Measurements from ENCODE around the gene INF2.

- TF ChIP-seq POLR2AphosphoS5 (IDR thresholded peaks at IDR 0.05; ENCODE audit: low read depth) (no peak), STAT1 (IDR thresholded peaks at IDR 0.05; ENCODE audit: unreplicated experiment) (no peak), EZH2 (IDR thresholded peaks at IDR 0.05; ENCODE audit: low read depth, unreplicated experiment) (no peak), JUNB (IDR thresholded peaks at IDR 0.05; ENCODE audit: unreplicated experiment) (no peak), CREB1 (CRISPR knock-in tag; IDR thresholded peaks at IDR 0.05; ENCODE audit: low read depth) (no peak), EZH2phosphoT487 (IDR thresholded peaks at IDR 0.05; ENCODE audit: unreplicated experiment) (no peak)
- TF ChIP-seq, protein P1, sequence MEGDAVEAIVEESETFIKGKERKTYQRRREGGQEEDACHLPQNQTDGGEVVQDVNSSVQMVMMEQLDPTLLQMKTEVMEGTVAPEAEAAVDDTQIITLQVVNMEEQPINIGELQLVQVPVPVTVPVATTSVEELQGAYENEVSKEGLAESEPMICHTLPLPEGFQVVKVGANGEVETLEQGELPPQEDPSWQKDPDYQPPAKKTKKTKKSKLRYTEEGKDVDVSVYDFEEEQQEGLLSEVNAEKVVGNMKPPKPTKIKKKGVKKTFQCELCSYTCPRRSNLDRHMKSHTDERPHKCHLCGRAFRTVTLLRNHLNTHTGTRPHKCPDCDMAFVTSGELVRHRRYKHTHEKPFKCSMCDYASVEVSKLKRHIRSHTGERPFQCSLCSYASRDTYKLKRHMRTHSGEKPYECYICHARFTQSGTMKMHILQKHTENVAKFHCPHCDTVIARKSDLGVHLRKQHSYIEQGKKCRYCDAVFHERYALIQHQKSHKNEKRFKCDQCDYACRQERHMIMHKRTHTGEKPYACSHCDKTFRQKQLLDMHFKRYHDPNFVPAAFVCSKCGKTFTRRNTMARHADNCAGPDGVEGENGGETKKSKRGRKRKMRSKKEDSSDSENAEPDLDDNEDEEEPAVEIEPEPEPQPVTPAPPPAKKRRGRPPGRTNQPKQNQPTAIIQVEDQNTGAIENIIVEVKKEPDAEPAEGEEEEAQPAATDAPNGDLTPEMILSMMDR (conservative IDR thresholded peaks at IDR 0.05; ENCODE audit: low read depth in 2 of 2), result no peak
- TF ChIP-seq, protein P2, sequence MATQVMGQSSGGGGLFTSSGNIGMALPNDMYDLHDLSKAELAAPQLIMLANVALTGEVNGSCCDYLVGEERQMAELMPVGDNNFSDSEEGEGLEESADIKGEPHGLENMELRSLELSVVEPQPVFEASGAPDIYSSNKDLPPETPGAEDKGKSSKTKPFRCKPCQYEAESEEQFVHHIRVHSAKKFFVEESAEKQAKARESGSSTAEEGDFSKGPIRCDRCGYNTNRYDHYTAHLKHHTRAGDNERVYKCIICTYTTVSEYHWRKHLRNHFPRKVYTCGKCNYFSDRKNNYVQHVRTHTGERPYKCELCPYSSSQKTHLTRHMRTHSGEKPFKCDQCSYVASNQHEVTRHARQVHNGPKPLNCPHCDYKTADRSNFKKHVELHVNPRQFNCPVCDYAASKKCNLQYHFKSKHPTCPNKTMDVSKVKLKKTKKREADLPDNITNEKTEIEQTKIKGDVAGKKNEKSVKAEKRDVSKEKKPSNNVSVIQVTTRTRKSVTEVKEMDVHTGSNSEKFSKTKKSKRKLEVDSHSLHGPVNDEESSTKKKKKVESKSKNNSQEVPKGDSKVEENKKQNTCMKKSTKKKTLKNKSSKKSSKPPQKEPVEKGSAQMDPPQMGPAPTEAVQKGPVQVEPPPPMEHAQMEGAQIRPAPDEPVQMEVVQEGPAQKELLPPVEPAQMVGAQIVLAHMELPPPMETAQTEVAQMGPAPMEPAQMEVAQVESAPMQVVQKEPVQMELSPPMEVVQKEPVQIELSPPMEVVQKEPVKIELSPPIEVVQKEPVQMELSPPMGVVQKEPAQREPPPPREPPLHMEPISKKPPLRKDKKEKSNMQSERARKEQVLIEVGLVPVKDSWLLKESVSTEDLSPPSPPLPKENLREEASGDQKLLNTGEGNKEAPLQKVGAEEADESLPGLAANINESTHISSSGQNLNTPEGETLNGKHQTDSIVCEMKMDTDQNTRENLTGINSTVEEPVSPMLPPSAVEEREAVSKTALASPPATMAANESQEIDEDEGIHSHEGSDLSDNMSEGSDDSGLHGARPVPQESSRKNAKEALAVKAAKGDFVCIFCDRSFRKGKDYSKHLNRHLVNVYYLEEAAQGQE (IDR thresholded peaks at IDR 0.05; ENCODE audit: unreplicated experiment), result no peak
- TF ChIP-seq, protein P3, sequence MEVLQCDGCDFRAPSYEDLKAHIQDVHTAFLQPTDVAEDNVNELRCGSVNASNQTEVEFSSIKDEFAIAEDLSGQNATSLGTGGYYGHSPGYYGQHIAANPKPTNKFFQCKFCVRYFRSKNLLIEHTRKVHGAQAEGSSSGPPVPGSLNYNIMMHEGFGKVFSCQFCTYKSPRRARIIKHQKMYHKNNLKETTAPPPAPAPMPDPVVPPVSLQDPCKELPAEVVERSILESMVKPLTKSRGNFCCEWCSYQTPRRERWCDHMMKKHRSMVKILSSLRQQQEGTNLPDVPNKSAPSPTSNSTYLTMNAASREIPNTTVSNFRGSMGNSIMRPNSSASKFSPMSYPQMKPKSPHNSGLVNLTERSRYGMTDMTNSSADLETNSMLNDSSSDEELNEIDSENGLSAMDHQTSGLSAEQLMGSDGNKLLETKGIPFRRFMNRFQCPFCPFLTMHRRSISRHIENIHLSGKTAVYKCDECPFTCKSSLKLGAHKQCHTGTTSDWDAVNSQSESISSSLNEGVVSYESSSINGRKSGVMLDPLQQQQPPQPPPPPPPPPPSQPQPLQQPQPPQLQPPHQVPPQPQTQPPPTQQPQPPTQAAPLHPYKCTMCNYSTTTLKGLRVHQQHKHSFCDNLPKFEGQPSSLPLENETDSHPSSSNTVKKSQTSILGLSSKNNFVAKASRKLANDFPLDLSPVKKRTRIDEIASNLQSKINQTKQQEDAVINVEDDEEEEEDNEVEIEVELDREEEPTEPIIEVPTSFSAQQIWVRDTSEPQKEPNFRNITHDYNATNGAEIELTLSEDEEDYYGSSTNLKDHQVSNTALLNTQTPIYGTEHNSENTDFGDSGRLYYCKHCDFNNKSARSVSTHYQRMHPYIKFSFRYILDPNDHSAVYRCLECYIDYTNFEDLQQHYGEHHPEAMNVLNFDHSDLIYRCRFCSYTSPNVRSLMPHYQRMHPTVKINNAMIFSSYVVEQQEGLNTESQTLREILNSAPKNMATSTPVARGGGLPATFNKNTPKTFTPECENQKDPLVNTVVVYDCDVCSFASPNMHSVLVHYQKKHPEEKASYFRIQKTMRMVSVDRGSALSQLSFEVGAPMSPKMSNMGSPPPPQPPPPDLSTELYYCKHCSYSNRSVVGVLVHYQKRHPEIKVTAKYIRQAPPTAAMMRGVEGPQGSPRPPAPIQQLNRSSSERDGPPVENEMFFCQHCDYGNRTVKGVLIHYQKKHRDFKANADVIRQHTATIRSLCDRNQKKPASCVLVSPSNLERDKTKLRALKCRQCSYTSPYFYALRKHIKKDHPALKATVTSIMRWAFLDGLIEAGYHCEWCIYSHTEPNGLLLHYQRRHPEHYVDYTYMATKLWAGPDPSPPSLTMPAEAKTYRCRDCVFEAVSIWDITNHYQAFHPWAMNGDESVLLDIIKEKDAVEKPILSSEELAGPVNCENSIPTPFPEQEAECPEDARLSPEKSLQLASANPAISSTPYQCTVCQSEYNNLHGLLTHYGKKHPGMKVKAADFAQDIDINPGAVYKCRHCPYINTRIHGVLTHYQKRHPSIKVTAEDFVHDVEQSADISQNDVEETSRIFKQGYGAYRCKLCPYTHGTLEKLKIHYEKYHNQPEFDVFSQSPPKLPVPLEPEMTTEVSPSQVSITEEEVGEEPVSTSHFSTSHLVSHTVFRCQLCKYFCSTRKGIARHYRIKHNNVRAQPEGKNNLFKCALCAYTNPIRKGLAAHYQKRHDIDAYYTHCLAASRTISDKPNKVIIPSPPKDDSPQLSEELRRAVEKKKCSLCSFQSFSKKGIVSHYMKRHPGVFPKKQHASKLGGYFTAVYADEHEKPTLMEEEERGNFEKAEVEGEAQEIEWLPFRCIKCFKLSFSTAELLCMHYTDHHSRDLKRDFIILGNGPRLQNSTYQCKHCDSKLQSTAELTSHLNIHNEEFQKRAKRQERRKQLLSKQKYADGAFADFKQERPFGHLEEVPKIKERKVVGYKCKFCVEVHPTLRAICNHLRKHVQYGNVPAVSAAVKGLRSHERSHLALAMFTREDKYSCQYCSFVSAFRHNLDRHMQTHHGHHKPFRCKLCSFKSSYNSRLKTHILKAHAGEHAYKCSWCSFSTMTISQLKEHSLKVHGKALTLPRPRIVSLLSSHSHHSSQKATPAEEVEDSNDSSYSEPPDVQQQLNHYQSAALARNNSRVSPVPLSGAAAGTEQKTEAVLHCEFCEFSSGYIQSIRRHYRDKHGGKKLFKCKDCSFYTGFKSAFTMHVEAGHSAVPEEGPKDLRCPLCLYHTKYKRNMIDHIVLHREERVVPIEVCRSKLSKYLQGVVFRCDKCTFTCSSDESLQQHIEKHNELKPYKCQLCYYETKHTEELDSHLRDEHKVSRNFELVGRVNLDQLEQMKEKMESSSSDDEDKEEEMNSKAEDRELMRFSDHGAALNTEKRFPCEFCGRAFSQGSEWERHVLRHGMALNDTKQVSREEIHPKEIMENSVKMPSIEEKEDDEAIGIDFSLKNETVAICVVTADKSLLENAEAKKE (CRISPR knock-in tag; IDR thresholded peaks at IDR 0.05), result no peak
Measured at GRCh38 chr14:104666981-104667380, 22.4 kb upstream of the INF2 start.
